Left kidney (tissue), 2 donors: ENCODE data around the gene PSKH1. TPM values are rescaled to one million over a fixed set of nuclear protein-coding genes. Genes with fewer than 3 reads are reported as not detected.
A peak's percentile ranks its signal among the peaks of the same experiment; 100 is the strongest.
"Not testable (repeated sequence)": the region's sequence is repeated elsewhere in the genome, so short reads cannot be mapped to it uniquely, and the experiment has no call there.

ENCODE experiments used
- DNase-seq: peaks from one replicate; pipeline ENCODE4 v3.0.0-alpha.2; 2013
- polyA plus RNA-seq: library from polyadenylated mRNA; unstranded; fragments of 120-200 nt; gene quantifications from one replicate; pipeline ENCODE4 v1.2.1, GENCODE V29; 2013; ENCODE audit not compliant: insufficient read length

PSKH1 gene
- polyA plus RNA-seq, 1 donor, result 33.7 TPM

GRCh38 chr16:67959536-67960329, 66.7 kb downstream of the PSKH1 start:
- no peak for DNase-seq

- no peak for DNase-seq
Observed at GRCh38 chr16:67961551-67961957, 68.5 kb downstream of the PSKH1 start.

- no peak for DNase-seq
Observed at GRCh38 chr16:67962135-67962534, 69.1 kb downstream of the PSKH1 start.

- no peak for DNase-seq
Observed at GRCh38 chr16:67963292-67963661, 70.2 kb downstream of the PSKH1 start.

GRCh38 chr16:67963662-67964321, 70.7 kb downstream of the PSKH1 start:
- DNase-seq, result peak; percentile 17

GRCh38 chr16:67964477-67965131, 71.5 kb downstream of the PSKH1 start:
- no peak for DNase-seq

- DNase-seq, result no peak
Observed at GRCh38 chr16:67965668-67966548, 72.9 kb downstream of the PSKH1 start.

- no peak for DNase-seq
Observed at GRCh38 chr16:67966549-67967182, 73.6 kb downstream of the PSKH1 start.

- DNase-seq, result peak; percentile 42
Observed at GRCh38 chr16:67967183-67967957, 74.3 kb downstream of the PSKH1 start.

- peak; percentile 31 for DNase-seq
Observed at GRCh38 chr16:67967958-67968399, 74.9 kb downstream of the PSKH1 start.

GRCh38 chr16:67968400-67969253, 75.6 kb downstream of the PSKH1 start, which contains the start of gene SLC12A4:
SLC12A4 (minus strand) TSS chr16:67968637; CDS start chr16:67968553, 84 bp downstream.
- DNase-seq, result peak; percentile 93

GRCh38 chr16:67969254-67970039, 76.4 kb downstream of the PSKH1 start:
- DNase-seq, result no peak

GRCh38 chr16:67971111-67971510, 78.1 kb downstream of the PSKH1 start:
- DNase-seq, result no peak

GRCh38 chr16:67972285-67972684, 79.2 kb downstream of the PSKH1 start:
- DNase-seq, result not testable (repeated sequence)

GRCh38 chr16:67975321-67976105, 82.5 kb downstream of the PSKH1 start:
- no peak for DNase-seq

GRCh38 chr16:67976205-67976604, 83.2 kb downstream of the PSKH1 start:
- no peak for DNase-seq

GRCh38 chr16:67977005-67977404, 84.0 kb downstream of the PSKH1 start:
- DNase-seq, result no peak
